ENCODE measurements around the gene HOXC12.

- TF ChIP-seq ZNF8 (CRISPR knock-in tag; IDR thresholded peaks at IDR 0.05) (no peak), SNAI2 (CRISPR knock-in tag; IDR thresholded peaks at IDR 0.05) (no peak), GLIS3 (CRISPR knock-in tag; IDR thresholded peaks at IDR 0.05) (no peak), BACH2 (CRISPR knock-in tag; IDR thresholded peaks at IDR 0.05; ENCODE audit: borderline replicate concordance) (no peak), ZFP30 (CRISPR knock-in tag; IDR thresholded peaks at IDR 0.05) (no peak), TCF4 (CRISPR knock-in tag; IDR thresholded peaks at IDR 0.05; ENCODE audit: borderline replicate concordance) (no peak), PPARA (CRISPR knock-in tag; IDR thresholded peaks at IDR 0.05; ENCODE audit: borderline replicate concordance) (no peak), RARB (CRISPR knock-in tag; IDR thresholded peaks at IDR 0.05) (no peak), CREB5 (CRISPR knock-in tag; IDR thresholded peaks at IDR 0.05; ENCODE audit: low read depth) (no peak), ZFP3 (CRISPR knock-in tag; IDR thresholded peaks at IDR 0.05) (no peak), CSRNP3 (CRISPR knock-in tag; IDR thresholded peaks at IDR 0.05) (no peak), OSR1 (CRISPR knock-in tag; IDR thresholded peaks at IDR 0.05) (no peak), ZC3H10 (CRISPR knock-in tag; IDR thresholded peaks at IDR 0.05) (no peak), PATZ1 (CRISPR knock-in tag; IDR thresholded peaks at IDR 0.05; ENCODE audit: borderline replicate concordance) (no peak)
Measured at GRCh38 chr12:53985994-53986685, 31.4 kb downstream of the HOXC12 start.
